Uterus (tissue), 2 donors: ENCODE data around the gene S100A2.

Experiments used
- POLR2A ChIP-seq, 2 donors: fragments of 450-650 bp; IDR thresholded peaks; one replicate each; pipeline ENCODE4 v1.6.1; 2016; ENCODE audit warnings: antibody characterized with exemption in 2 of 2, mild to moderate bottlenecking in 1 of 2, moderate library complexity in 1 of 2
- TF ChIP-seq, protein P1 (sequence below), 4 experiments: fragments of 200-600 bp in 2 of 4; fragments of 450-650 bp in 2 of 4; sonication (generic) in 2 of 4; IDR thresholded peaks; one replicate each; pipeline ENCODE4 v1.5.1; 2016 to 2019; ENCODE audit warnings: antibody characterized with exemption in 4 of 4, mild to moderate bottlenecking in 2 of 4, moderate library complexity in 1 of 4

DNA sequence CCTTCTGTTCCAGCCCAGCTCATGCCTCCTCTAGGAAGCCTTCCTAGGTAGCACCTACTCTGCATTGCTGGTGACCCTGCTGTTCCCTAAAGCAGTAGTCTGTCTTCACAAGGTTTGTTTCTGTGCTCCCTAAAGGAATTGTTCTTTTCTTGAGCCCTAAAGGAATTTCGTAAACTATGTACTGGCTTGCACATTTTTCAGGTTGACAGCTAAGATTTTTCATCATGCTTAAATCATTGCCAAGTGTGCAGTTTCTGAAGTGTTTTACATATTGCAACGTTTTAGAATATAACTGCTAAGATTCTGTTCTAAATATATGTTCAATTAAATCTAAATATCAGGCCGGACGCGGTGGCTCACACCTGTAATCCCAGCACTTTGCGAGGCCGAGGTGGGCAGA lies 34.2 kb upstream of the S100A2 start:
- TF ChIP-seq, protein P1, sequence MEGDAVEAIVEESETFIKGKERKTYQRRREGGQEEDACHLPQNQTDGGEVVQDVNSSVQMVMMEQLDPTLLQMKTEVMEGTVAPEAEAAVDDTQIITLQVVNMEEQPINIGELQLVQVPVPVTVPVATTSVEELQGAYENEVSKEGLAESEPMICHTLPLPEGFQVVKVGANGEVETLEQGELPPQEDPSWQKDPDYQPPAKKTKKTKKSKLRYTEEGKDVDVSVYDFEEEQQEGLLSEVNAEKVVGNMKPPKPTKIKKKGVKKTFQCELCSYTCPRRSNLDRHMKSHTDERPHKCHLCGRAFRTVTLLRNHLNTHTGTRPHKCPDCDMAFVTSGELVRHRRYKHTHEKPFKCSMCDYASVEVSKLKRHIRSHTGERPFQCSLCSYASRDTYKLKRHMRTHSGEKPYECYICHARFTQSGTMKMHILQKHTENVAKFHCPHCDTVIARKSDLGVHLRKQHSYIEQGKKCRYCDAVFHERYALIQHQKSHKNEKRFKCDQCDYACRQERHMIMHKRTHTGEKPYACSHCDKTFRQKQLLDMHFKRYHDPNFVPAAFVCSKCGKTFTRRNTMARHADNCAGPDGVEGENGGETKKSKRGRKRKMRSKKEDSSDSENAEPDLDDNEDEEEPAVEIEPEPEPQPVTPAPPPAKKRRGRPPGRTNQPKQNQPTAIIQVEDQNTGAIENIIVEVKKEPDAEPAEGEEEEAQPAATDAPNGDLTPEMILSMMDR (IDR thresholded peaks at IDR 0.05) = no peak
- TF ChIP-seq POLR2A (IDR thresholded peaks at IDR 0.05) = no peak
